Measurements from ENCODE around the gene MAD2L1BP.
A peak's percentile ranks its signal among the peaks of the same experiment; 100 is the strongest.
"Not testable (repeated sequence)": the region's sequence is repeated elsewhere in the genome, so short reads cannot be mapped to it uniquely, and the experiment has no call there.

The MAD2L1BP gene

DNA sequence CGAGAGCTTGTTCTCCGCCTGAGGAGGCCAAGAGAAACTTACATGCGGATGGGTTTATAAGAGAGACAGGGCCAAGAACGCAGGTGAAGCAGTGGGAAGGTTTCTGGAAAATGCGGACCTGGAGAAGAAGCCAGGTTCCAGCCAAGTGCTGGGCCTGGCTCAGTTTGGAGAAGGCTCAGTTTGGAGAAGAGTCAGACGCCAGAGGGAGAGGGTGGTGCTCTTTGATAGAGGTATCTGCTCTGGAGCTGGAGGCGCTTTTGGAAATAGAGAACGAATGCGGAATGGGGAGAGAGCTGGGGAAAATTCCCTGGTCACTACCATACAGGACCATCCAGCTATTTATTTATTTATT lies 9.9 kb downstream of the MAD2L1BP start:
- in situ Hi-C loops (cut with HindIII; ENCODE audit: low sequenced_read_pairs): no loop called here

DNA sequence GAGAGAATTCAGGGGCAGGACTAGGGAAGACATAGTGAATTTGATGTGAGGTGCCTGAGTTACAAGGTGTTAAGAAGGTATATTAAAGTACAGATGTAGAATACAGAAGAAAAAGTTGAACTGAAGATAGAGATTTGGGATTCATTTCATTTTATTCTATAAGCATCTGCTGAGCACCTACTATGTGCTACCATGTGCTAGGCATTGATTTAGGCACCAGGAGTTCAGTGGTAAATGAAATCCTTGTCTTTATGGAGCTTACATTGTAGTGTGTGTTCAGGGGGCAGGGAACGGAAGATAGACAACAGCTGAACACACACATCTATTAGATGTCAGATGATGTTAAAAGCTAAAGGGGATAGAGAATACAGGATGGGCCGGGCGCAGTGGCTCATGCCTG lies 12.0 kb downstream of the MAD2L1BP start:
- in situ Hi-C loops (cut with HindIII; ENCODE audit: low sequenced_read_pairs): no loop called here
- no peak for DNase-seq (ENCODE audit: low read depth, low spot score)
- no peak overlapping the region for H3K4me3 ChIP-seq (ENCODE audit: low read depth, low read length)
- TF ChIP-seq, protein P1, sequence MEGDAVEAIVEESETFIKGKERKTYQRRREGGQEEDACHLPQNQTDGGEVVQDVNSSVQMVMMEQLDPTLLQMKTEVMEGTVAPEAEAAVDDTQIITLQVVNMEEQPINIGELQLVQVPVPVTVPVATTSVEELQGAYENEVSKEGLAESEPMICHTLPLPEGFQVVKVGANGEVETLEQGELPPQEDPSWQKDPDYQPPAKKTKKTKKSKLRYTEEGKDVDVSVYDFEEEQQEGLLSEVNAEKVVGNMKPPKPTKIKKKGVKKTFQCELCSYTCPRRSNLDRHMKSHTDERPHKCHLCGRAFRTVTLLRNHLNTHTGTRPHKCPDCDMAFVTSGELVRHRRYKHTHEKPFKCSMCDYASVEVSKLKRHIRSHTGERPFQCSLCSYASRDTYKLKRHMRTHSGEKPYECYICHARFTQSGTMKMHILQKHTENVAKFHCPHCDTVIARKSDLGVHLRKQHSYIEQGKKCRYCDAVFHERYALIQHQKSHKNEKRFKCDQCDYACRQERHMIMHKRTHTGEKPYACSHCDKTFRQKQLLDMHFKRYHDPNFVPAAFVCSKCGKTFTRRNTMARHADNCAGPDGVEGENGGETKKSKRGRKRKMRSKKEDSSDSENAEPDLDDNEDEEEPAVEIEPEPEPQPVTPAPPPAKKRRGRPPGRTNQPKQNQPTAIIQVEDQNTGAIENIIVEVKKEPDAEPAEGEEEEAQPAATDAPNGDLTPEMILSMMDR (IDR thresholded peaks at IDR 0.05; ENCODE audit: low read depth, low read length): no peak

More for the DNA sequence above, 9.9 kb downstream of the MAD2L1BP start:
- H3K4me3 ChIP-seq (ENCODE audit: low read depth, low read length): peak overlapping the region; percentile 56
- TF ChIP-seq, protein P1 (IDR thresholded peaks at IDR 0.05; ENCODE audit: low read depth, low read length): no peak
- no peak for DNase-seq (ENCODE audit: low read depth, low spot score)

DNA sequence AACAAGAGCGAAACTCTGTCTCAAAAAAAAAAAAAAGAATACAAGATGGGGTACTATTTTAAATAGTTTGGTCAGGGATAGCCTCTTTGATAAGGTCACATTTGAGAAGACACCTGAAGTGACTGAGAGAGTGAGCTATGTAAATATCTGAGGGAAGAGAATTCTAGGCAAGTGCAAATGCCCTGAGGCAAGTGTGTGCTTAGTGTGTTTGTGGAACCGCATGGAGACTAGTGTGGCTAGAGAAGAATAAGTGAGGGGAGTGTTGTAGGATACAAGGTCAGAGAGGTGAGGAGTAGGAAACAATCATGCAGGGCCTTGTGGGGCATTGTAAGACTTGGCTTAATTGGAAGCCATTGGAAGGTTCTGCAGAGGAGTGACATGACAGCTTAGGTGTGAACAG lies 12.6 kb downstream of the MAD2L1BP start:
- no peak overlapping the region for H3K4me3 ChIP-seq (ENCODE audit: low read depth, low read length)
- in situ Hi-C loops (cut with HindIII; ENCODE audit: low sequenced_read_pairs): no loop called here
- TF ChIP-seq, protein P1 (IDR thresholded peaks at IDR 0.05; ENCODE audit: low read depth, low read length): no peak
- DNase-seq (ENCODE audit: low read depth, low spot score): no peak

DNA sequence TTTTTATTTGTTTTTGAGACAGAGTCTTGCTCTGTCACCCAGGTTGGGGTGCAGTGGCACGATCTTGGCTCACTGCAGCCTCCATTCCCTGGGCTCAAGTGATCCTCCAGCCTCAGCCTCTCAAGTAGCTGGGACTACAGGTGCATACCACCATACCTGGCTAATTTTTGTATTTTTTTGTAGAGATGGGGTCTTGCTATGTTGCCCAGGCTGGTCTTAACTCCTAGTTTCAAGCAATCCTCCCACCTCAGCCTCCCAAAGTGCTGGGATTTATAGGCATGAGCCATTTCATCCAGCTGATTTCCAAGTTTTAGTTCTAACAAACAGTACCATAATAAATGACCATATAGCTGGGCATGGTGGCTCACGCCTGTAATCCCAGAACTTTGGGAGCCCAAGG lies 17.2 kb downstream of the MAD2L1BP start:
- in situ Hi-C loops (cut with HindIII; ENCODE audit: low sequenced_read_pairs); H3K4me3 ChIP-seq (ENCODE audit: low read depth, low read length); DNase-seq (ENCODE audit: low read depth, low spot score): not testable (repeated sequence)

DNA sequence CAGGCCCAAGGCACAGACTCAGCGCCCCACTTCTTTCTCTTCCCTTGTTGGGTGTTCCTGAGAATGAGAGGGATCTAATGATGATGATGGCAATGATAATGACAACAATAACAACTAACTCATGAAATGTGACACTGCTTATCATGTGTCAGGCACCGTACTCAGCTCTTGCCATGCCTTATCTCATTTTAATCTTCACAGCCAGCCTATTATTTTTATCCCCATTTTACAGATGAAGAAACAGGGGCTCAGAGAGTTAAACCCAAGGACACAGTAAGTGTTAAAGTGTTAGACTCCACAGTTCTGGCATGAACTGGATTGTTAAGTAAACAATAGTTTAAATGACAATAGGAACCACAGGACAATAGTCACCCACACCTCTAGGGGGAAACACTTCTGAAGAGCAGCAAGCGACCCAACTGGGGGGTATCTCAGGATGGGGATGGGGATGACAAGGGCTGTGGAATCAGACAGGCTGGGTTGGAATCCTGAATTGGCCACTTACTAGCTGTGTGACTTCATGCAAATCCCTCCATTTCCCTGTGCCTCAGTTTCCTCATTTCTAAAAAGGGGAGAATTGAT lies 21.7 kb downstream of the MAD2L1BP start:
- DNase-seq (ENCODE audit: low read depth, low spot score): no peak
- H3K4me3 ChIP-seq (ENCODE audit: low read depth, low read length): no peak overlapping the region
- in situ Hi-C loops (cut with HindIII; ENCODE audit: low sequenced_read_pairs): no loop called here
- TF ChIP-seq, protein P1 (IDR thresholded peaks at IDR 0.05; ENCODE audit: low read depth, low read length): no peak

DNA sequence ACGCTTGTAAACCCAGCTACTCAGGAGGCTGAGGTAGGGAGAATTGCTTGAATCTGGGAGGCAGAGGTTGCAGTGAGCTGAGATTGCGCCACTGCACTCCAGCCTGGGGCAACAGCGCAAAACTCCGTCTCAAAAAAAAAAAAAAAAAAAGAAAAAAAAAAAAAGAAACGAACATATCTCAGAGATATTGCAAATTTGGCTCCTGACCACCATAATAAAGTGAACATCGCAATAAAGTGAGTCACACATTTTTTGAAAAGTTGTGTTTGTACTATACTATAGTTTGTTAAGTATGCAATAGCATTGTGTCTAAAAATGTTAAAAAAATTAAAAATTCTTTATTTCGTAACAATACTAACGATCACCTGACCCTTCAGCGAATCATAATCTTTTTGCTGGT lies 22.5 kb downstream of the MAD2L1BP start:
- H3K4me3 ChIP-seq (ENCODE audit: low read depth, low read length): no peak overlapping the region
- in situ Hi-C loops (cut with HindIII; ENCODE audit: low sequenced_read_pairs): no loop called here
- DNase-seq (ENCODE audit: low read depth, low spot score): no peak
- TF ChIP-seq, protein P1 (IDR thresholded peaks at IDR 0.05; ENCODE audit: low read depth, low read length): no peak

DNA sequence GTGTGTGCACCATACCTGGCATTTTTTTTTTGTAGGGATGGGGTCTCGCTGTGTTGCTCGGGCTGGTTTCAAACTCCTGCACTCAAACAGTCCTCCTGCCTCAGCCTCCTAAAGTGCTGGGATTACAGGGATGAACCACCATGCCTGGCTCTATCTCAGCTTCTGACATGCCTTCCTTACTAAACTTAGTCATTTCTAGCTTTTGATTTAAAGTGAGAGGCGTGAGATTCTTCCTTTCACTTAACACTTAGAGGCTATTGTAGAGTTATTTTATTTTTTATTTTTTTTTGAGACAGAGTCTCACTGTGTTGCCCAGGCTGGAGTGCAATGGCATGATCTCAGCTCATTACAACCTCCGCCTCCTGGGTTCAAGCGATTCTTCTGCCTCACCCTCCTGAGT lies 27.3 kb downstream of the MAD2L1BP start:
- H3K4me3 ChIP-seq (ENCODE audit: low read depth, low read length); in situ Hi-C loops (cut with HindIII; ENCODE audit: low sequenced_read_pairs): not testable (repeated sequence)

DNA sequence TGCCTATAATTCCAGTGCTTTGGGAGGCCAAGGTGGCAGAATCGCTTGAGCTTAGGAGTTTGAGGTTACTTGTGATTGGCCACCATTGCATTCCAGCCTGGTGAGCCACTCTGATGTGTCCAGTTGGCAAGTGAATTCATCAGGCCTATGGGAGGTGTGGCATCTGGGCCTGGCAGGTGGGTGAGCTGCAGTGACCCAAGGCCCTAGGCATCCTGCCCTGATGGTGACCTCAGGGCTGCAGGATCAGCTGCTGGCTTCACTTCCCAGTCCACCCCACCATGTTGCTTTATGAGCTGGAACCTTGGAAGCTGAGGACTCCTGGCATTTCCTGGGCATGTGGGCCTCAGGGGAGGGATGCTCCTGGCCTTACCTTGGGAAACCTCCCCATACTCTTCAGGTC lies 29.7 kb downstream of the MAD2L1BP start:
- DNase-seq (ENCODE audit: low read depth, low spot score): no peak
- in situ Hi-C loops (cut with HindIII; ENCODE audit: low sequenced_read_pairs): no loop called here
- H3K4me3 ChIP-seq (ENCODE audit: low read depth, low read length): no peak overlapping the region
- TF ChIP-seq, protein P1 (IDR thresholded peaks at IDR 0.05; ENCODE audit: low read depth, low read length): no peak

More for the DNA sequence above, 27.3 kb downstream of the MAD2L1BP start:
- not testable (repeated sequence) for DNase-seq (ENCODE audit: low read depth, low spot score)
